OCI-LY1 (cell line): ENCODE results near the gene ZNF132.

Source experiments
- H2AFZ ChIP-seq: fragments of 200-600 bp; sonication (generic), shearing (Covaris generic); 2 replicates; pipeline ENCODE4 v1.6.0; 2014; ENCODE audit warnings: antibody characterized with exemption, mild to moderate bottlenecking, low read length
- H3F3A ChIP-seq: fragments of 200-600 bp; sonication (generic), shearing (Covaris generic); 2 replicates; pipeline ENCODE4 v1.6.0; 2014; ENCODE audit warnings: mild to moderate bottlenecking, antibody characterized with exemption, low read length, moderate library complexity; ENCODE audit not compliant: insufficient read depth
- H3K27ac ChIP-seq: fragments of 200-600 bp; sonication (generic); 2 replicates; pipeline ENCODE4 v1.5.1; 2014; ENCODE audit warnings: low read length, mixed run types, mild to moderate bottlenecking, low read depth; ENCODE audit not compliant: poor library complexity, severe bottlenecking
- H3K27me3 ChIP-seq: fragments of 200-600 bp; sonication (generic); 2 replicates; pipeline ENCODE4 v1.6.0; 2014; ENCODE audit warnings: antibody characterized with exemption, mild to moderate bottlenecking, low read length, moderate library complexity; ENCODE audit not compliant: insufficient read depth
- H3K36me3 ChIP-seq: fragments of 200-600 bp; sonication (generic); 2 replicates; pipeline ENCODE4 v1.6.1; 2014; ENCODE audit warnings: mild to moderate bottlenecking, antibody characterized with exemption, low read length, moderate library complexity, mixed read lengths; ENCODE audit not compliant: insufficient read depth
- H3K4me1 ChIP-seq: fragments of 200-600 bp; sonication (generic); 2 replicates; pipeline ENCODE4 v1.5.1; 2014; ENCODE audit warnings: mild to moderate bottlenecking, low read length, moderate library complexity; ENCODE audit not compliant: insufficient read depth, severe bottlenecking
- H3K4me2 ChIP-seq: fragments of 200-600 bp; sonication (generic), shearing (Covaris generic); 2 replicates; pipeline ENCODE4 v1.6.1; 2014; ENCODE audit warnings: low read length
- H3K4me3 ChIP-seq: fragments of 200-600 bp; sonication (generic); 2 replicates; pipeline ENCODE4 v1.5.1; 2014; ENCODE audit warnings: low read length, low read depth, mild to moderate bottlenecking, mixed read lengths; ENCODE audit not compliant: poor library complexity, severe bottlenecking
- H3K79me2 ChIP-seq: fragments of 200-600 bp; shearing (Covaris generic); 2 replicates; pipeline ENCODE4 v1.6.1; 2016; ENCODE audit warnings: mixed run types, low read length, mixed read lengths; ENCODE audit not compliant: insufficient read depth
- H3K9ac ChIP-seq: fragments of 200-600 bp; sonication (generic), shearing (Covaris generic); 2 replicates; pipeline ENCODE4 v1.6.1; 2014; ENCODE audit warnings: mild to moderate bottlenecking, low read length, mixed read lengths
- H3K9me2 ChIP-seq: fragments of 200-600 bp; sonication (generic), shearing (Covaris generic); 2 replicates; pipeline ENCODE4 v1.6.1; 2014; ENCODE audit warnings: low read depth, mild to moderate bottlenecking, low read length, mixed read lengths
- H3K9me3 ChIP-seq: fragments of 200-600 bp; shearing (Covaris generic); 2 replicates; pipeline ENCODE4 v1.6.1; 2014; ENCODE audit warnings: low read length, mixed read lengths
- H4K20me1 ChIP-seq: fragments of 200-600 bp; sonication (generic), shearing (Covaris generic); 2 replicates; pipeline ENCODE4 v1.6.0; 2016; ENCODE audit warnings: mild to moderate bottlenecking, low read length; ENCODE audit not compliant: insufficient read depth
- CTCF ChIP-seq: fragments of 200-600 bp; sonication (generic), shearing (Covaris generic); IDR thresholded peaks from 2 replicates; pipeline ENCODE4 v1.5.1; 2017; ENCODE audit warnings: mild to moderate bottlenecking, antibody characterized with exemption, low read length, moderate library complexity, mixed read lengths
- EZH2 ChIP-seq: fragments of 200-600 bp; sonication (generic), shearing (Covaris generic); IDR thresholded peaks from 2 replicates; pipeline ENCODE4 v1.8.0; 2017; ENCODE audit warnings: borderline replicate concordance, mixed run types, mild to moderate bottlenecking, antibody characterized with exemption, low read length, moderate library complexity, mixed read lengths

Gene ZNF132

GRCh38 chr19:58388175-58388526 is 51.8 kb downstream of the ZNF132 start:
- Histone ChIP-seq H3K4me3 (peak overlapping the region; percentile 98), H3K9me2 (no peaks in the 10 kb centered on the region), H3K9me3 (no peaks in the 10 kb centered on the region), H3K27ac (peak overlapping the region; percentile 44), H3K9ac (peak overlapping the region; percentile 97), H3K4me1 (peaks cover 37% of the 10 kb centered on the region), H3F3A (0 out of 2 replicates have a peak, but pooled peaks cover 4% of the 10 kb centered on the region), H3K27me3 (no peaks in the 10 kb centered on the region), H2AFZ (no peak overlapping the region), H3K36me3 (peaks cover 56% of the 10 kb centered on the region), H4K20me1 (no peaks in the 10 kb centered on the region), H3K79me2 (peaks cover 21% of the 10 kb centered on the region), H3K4me2 (peak overlapping the region; percentile 96)
- no peak; the same call in 1 of the 2 replicates for TF ChIP-seq CTCF
- no peak for TF ChIP-seq EZH2

GRCh38 chr19:58387338-58388174 is 52.4 kb downstream of the ZNF132 start:
- Histone ChIP-seq H3F3A (0 out of 2 replicates have a peak, but pooled peaks cover 4% of the 10 kb centered on the region), H2AFZ (no peak overlapping the region), H3K4me3 (peak overlapping the region; percentile 98), H4K20me1 (no peaks in the 10 kb centered on the region), H3K36me3 (peaks cover 50% of the 10 kb centered on the region), H3K9me3 (no peaks in the 10 kb centered on the region), H3K4me1 (peaks cover 41% of the 10 kb centered on the region), H3K4me2 (peak overlapping the region; percentile 96), H3K27me3 (no peaks in the 10 kb centered on the region), H3K27ac (peak overlapping the region; percentile 44), H3K9me2 (no peaks in the 10 kb centered on the region), H3K9ac (peak overlapping the region; percentile 97), H3K79me2 (peaks cover 21% of the 10 kb centered on the region)
- TF ChIP-seq CTCF (peak; percentile 37; the same call in 1 of the 2 replicates), EZH2 (no peak)

GRCh38 chr19:58386576-58387337 is 53.2 kb downstream of the ZNF132 start, which contains the start of gene RPS5:
Gene RPS5, plus strand, starts transcription at chr19:58387269. Its CDS starts 869 bp downstream, at chr19:58388138.
- no peaks in the 10 kb centered on the region for H3K27me3 ChIP-seq
- H3K36me3 ChIP-seq: peaks cover 42% of the 10 kb centered on the region
- H3K9me3 ChIP-seq: no peaks in the 10 kb centered on the region
- peak within 1 kb of the TSS; percentile 88 for H3K27ac ChIP-seq
- no peak for TF ChIP-seq EZH2
- no peak for TF ChIP-seq CTCF
- 0 out of 2 replicates have a peak, but pooled peaks cover 4% of the 10 kb centered on the region for H3F3A ChIP-seq
- no peaks in the 10 kb centered on the region for H3K9me2 ChIP-seq
- peak within 1 kb of the TSS; percentile 97 for H3K9ac ChIP-seq
- peak within 1 kb of the TSS; percentile 96 for H3K4me2 ChIP-seq
- no peak within 1 kb of the TSS for H2AFZ ChIP-seq
- peak within 1 kb of the TSS; percentile 98 for H3K4me3 ChIP-seq
- no peaks in the 10 kb centered on the region for H4K20me1 ChIP-seq
- peaks cover 49% of the 10 kb centered on the region for H3K4me1 ChIP-seq
- H3K79me2 ChIP-seq: peaks cover 21% of the 10 kb centered on the region
